HG03064 (cell line): Measurements from ENCODE around the gene C5orf47.

Experiments
- ATAC-seq: cut with Tn5 transposase; IDR thresholded peaks from one replicate; pipeline ENCODE4 v1.9.1; 2021; ENCODE audit warnings: low read depth; ENCODE audit not compliant: unreplicated experiment

The C5orf47 gene

GRCh38 chr5:173988554-173989431 lies at the start of gene C5orf47:
Gene C5orf47, plus strand, starts transcription at chr5:173989170. Its CDS starts 94 bp downstream, at chr5:173989264.
- ATAC-seq: no peak

DNA sequence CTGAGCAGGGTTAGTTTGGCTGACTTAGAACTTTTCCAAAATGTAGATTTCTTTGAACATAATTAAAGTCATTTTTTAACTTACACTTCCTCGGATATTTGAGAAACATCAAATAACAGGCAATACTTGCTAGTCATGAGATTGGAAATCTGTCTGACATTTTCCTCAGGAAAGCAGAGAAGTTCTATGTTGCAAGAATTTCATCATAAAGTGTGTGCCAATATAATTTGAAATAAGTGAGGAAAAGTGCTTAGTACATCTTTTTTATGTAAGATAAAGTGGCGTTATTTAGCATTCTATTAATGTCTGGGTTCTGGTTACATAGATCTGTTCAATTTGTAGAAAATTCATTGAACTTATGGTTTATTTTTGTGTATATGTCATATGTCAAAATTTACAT lies 48.7 kb upstream of the C5orf47 start:
- ATAC-seq: no peak

- no peak for ATAC-seq
Observed at GRCh38 chr5:173941102-173941501, 47.9 kb upstream of the C5orf47 start.

DNA sequence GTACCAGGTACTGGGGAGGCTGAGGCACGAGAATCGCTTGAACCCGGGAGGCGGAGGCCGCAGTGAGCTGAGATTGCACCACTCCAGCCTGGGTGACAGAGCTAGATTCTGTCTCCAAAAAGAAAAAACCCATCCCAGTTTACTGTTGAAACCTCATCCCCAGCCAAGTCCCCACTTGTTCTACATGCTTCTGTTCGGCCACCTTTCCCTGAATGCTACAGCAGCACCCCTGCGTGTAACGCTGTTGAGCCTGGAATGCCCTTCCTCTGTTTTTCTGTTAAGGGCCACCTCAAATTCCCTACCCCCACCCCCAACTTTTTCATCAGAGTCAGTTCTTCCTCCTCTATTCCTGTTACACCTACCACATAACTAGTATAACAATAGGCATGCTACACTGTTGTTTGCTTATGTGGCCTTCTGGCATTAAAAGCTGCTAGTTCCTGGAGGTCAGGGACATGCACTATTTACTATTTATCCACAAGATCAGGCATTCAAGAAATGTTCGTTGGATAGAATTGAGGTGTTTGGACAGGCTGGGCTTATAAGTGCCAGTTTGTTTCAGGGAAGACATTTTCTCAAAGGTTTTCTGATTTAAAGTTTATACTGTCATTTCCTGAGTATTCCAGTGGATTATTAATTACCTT lies 47.1 kb upstream of the C5orf47 start:
- ATAC-seq: no peak

- no peak for ATAC-seq
Observed at GRCh38 chr5:173944511-173944910, 44.5 kb upstream of the C5orf47 start.

GRCh38 chr5:173945160-173945559 lies 43.8 kb upstream of the C5orf47 start:
- ATAC-seq: no peak

DNA sequence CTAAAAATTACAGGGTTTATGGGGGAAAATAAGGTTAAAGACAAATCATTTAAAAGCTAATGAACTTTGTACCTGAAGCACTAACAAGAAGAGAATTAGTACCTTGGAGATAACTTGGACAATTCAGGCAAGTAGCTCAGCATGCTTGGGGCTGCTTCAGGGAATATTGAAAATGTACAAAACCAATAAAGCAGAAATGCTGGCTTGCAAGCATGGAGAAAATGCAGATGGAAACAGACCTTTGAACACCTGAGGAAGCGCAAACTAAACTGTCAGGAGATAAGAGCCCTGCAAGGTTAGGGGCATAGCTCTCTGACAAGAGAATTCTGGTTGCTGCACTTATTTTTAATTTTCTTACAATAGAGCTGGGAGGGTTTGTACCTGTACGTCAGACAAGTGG lies 42.6 kb upstream of the C5orf47 start:
- ATAC-seq: no peak

DNA sequence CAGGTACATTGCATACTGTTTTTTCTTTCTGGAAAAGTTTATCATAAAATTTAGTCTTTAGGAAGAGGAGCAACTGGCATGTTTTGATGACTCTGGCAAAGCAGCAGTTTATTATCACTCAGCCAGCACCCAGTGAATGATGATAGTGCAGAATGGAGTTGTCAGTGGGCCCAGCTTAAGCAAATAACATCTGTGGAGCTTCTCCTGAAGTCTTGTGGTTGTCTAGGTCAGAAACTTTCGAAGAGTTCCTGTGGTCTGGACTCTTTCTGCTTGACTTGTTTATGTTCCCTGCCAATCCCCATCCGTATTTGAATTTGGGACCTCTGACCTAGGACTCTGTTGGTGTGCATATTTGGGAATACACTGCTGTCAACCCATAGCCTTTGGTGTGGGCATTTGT lies 38.1 kb upstream of the C5orf47 start:
- ATAC-seq: no peak

DNA sequence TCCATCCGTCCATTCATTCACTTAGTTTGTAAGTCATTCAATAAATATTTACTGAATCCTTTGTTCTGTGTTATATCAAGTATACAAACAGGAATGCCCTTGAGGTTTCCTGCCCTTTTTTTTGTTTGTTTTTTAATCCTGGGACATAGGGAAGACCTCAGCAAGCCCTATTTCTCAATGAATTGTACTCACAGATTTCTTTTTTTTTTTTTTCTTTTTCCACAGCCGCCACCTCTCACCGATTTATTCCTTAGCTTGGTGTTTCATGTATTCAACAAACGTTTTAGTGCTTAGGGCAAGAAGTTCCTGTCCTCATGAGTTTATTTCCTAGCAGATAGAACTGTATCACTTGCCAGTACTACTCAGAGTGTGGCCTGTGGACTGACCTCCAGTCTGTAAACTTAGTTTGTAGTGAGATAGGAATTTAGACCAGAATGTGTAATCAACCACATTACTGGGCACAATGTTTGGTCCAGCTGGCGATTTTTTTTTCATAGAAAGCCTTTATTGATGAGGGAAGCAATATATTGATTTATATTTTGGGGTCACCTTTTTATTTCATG lies 35.4 kb upstream of the C5orf47 start:
- no peak for ATAC-seq

- no peak for ATAC-seq
Observed at GRCh38 chr5:173954671-173955521, 34.1 kb upstream of the C5orf47 start.

GRCh38 chr5:173960986-173961385 lies 28.0 kb upstream of the C5orf47 start:
- ATAC-seq: no peak

DNA sequence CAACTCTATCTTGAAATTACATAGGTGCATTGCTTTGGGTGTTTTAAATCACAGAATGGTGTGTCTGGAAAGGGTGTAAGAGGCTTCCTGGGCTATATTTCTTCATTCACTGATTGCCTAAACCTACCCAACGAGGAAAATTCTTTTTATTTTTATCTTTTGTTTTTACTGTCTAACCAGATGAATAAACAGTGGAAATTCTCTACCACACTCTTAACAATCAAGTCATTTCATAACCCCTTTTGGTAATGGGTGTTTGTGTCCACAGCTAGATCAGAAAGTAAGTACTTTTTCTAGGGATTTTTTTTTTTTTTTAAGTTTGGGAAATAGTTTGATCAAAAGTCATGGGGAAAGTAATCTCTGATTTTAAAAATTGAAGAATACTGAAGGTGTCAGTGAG lies 27.6 kb upstream of the C5orf47 start:
- no peak for ATAC-seq

DNA sequence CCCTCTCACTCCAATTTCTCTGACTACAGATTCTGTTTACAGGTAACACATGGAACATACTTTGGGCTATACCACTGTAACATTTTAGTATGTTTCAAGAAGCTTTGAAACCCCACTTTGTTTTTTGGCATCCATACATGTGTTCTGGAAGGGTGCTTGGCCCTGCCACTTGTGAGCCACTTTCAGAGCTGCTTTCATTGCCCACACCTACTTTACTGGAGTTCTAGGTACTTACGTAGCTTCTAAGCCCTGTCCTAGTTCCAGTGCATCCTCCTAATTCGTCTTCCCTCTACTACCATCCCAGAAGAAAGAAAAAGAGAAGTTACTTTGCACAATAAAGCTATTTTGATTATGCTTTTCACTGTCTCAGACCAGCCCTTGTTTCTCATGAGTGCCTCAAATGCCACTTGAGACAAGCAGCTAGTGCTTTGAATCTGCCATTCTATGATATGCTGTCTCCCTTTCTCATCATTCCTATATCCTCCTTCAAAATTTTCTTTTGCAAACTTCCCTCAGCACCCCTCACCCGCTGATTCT lies 26.5 kb upstream of the C5orf47 start:
- ATAC-seq: no peak

DNA sequence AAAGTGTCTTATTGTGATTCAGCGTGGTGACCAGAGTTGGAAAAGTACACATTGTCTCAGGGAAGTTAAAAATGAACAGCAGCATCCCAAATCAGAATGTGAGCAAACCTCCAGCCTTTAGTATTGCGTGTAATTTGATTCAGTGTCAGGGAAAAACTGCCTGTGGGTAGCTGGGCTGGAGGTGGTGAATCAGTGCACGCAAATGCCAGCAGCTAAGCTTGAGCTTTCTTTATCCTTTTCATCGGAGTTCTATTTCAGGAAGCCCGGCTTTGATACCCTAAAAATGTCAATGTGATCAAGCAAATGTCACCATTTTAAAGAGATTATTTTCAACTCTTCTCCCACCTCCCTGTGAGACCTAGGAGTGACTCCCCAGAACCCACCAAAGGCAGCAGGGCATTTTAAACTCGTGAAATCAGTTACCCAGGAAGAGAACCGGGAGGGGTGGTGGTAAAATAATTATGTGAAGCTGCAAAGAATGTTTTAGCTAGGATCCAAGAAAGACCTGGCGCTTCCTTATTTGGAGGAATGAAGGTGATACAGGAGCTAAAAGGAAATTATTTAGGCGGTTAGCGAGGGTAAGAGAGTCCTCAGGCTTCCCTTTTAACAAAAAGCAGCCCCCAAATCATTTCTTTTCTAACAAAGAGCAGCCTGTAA lies 25.7 kb upstream of the C5orf47 start:
- no peak for ATAC-seq

- no peak for ATAC-seq
Observed at GRCh38 chr5:173963867-173964441, 25.0 kb upstream of the C5orf47 start.

- no peak for ATAC-seq
Observed at GRCh38 chr5:173964506-173964905, 24.5 kb upstream of the C5orf47 start.

- ATAC-seq: no peak
Observed at GRCh38 chr5:173967241-173967640, 21.7 kb upstream of the C5orf47 start.

- no peak for ATAC-seq
Observed at GRCh38 chr5:173968154-173968797, 20.7 kb upstream of the C5orf47 start.
